GM12892 (cell line): Measurements from ENCODE around the gene CCDC195.
"Not testable (repeated sequence)": the region's sequence is repeated elsewhere in the genome, so short reads cannot be mapped to it uniquely, and the experiment has no call there.

ENCODE experiments used
- DNase-seq: peaks from one replicate; pipeline ENCODE4 v3.0.0; 2011; ENCODE audit not compliant: insufficient read length
- FAIRE-seq: peaks from 2 replicates; lab custom pipeline; 2011; peaks lifted over from hg19 to GRCh38; lab: Jason Lieb, UNC
- POLR2A ChIP-seq: IDR thresholded peaks from 2 replicates; pipeline ENCODE4 v1.6.1; 2011; ENCODE audit warnings: low read depth, low read length, control low read depth
- POLR2AphosphoS5 ChIP-seq: IDR thresholded peaks from 2 replicates; pipeline ENCODE4 v1.6.1; 2011; ENCODE audit warnings: low read depth, low read length, control low read depth
- TAF1 ChIP-seq: IDR thresholded peaks from 2 replicates; pipeline ENCODE4 v1.6.1; 2011; ENCODE audit warnings: low read depth, mild to moderate bottlenecking, control low read depth, low read length, borderline replicate concordance

CCDC195 gene

GRCh38 chr2:224687156-224687555 lies 29.0 kb downstream of the CCDC195 start:
- TF ChIP-seq TAF1 (no peak), POLR2AphosphoS5 (no peak), POLR2A (no peak)
- DNase-seq (no peak), FAIRE-seq (no peak)

- TF ChIP-seq POLR2A: no peak
- TF ChIP-seq TAF1: no peak
- no peak for TF ChIP-seq POLR2AphosphoS5
- DNase-seq (no peak), FAIRE-seq (no peak)
Observed at GRCh38 chr2:224685121-224685520, 31.0 kb downstream of the CCDC195 start.

GRCh38 chr2:224682134-224682533 lies 34.0 kb downstream of the CCDC195 start:
- FAIRE-seq (no peak), DNase-seq (no peak)
- TF ChIP-seq POLR2A: no peak
- TF ChIP-seq POLR2AphosphoS5: no peak
- no peak for TF ChIP-seq TAF1

- no peak for TF ChIP-seq POLR2A
- TF ChIP-seq TAF1: no peak
- TF ChIP-seq POLR2AphosphoS5: no peak
- DNase-seq (no peak), FAIRE-seq (no peak)
Observed at GRCh38 chr2:224671731-224672130, 44.4 kb downstream of the CCDC195 start.

- DNase-seq: no peak
- no peak for TF ChIP-seq TAF1
- TF ChIP-seq POLR2A: no peak
- no peak for TF ChIP-seq POLR2AphosphoS5
- no peak for FAIRE-seq
Observed at GRCh38 chr2:224670203-224670602, 46.0 kb downstream of the CCDC195 start.

- DNase-seq (no peak), FAIRE-seq (no peak)
- TF ChIP-seq POLR2AphosphoS5 (no peak), TAF1 (no peak), POLR2A (no peak)
Observed at GRCh38 chr2:224669449-224669848, 46.7 kb downstream of the CCDC195 start.

GRCh38 chr2:224668123-224668909 lies 47.8 kb downstream of the CCDC195 start:
- no peak for DNase-seq
- peak; percentile 24 for FAIRE-seq
- TF ChIP-seq TAF1 (no peak), POLR2AphosphoS5 (no peak), POLR2A (no peak)

GRCh38 chr2:224666951-224667553 lies 49.1 kb downstream of the CCDC195 start:
- FAIRE-seq (no peak), DNase-seq (peak; percentile 19)
- TF ChIP-seq POLR2A (no peak), POLR2AphosphoS5 (no peak), TAF1 (no peak)

GRCh38 chr2:224663322-224663721 lies 52.8 kb downstream of the CCDC195 start:
- FAIRE-seq, DNase-seq: not testable (repeated sequence)

- FAIRE-seq, DNase-seq: not testable (repeated sequence)
Observed at GRCh38 chr2:224661708-224662107, 54.5 kb downstream of the CCDC195 start.

GRCh38 chr2:224659714-224660113 lies 56.5 kb downstream of the CCDC195 start:
- TF ChIP-seq TAF1 (no peak), POLR2A (no peak), POLR2AphosphoS5 (no peak)
- FAIRE-seq: no peak

GRCh38 chr2:224658780-224659405 lies 57.3 kb downstream of the CCDC195 start:
- FAIRE-seq (no peak), DNase-seq (no peak)
- TF ChIP-seq POLR2AphosphoS5 (no peak), POLR2A (no peak), TAF1 (no peak)

More at GRCh38 chr2:224659714-224660113, 56.5 kb downstream of the CCDC195 start:
- no peak for DNase-seq
